GM12878 (cell line): ENCODE measurements around the gene THYN1. TPM values are rescaled to one million over a fixed set of nuclear protein-coding genes. Genes with fewer than 3 reads are reported as not detected.

Experiments
- ATAC-seq: fragments of 200-7000 bp; cut with Tn5 transposase; 3 replicates; pipeline ENCODE4 v1.9.1; 2020; ENCODE audit warnings: mild to moderate bottlenecking, moderate library complexity
- BruUV-seq: library from RNA; stranded (reverse); fragments of 400-500 nt; replicated peaks from 2 replicates; lab custom pipeline; 2021; lab: Mats Ljungman, UMichigan
- CTCF ChIA-PET: fragments of 300-600 bp; sonication (Branson Sonifier 250); formaldehyde crosslinking; extraction: SDS; loops from one replicate; lab custom pipeline; 2021; ENCODE audit warnings: inconsistent platforms; lab: Yijun Ruan, JAX
- POLR2A ChIA-PET: fragments of 350-600 bp; formaldehyde crosslinking; extraction: SDS; loops from one replicate; lab custom pipeline; 2021; ENCODE audit warnings: inconsistent platforms; lab: Charles Lee
- RAD21 ChIA-PET: fragments of 300-600 bp; sonication (Branson Sonifier 250); formaldehyde crosslinking; loops from one replicate; lab custom pipeline; 2023; ENCODE audit warnings: antibody characterized with exemption; ENCODE audit not compliant: unreplicated experiment; lab: Charles Lee
- SMC1A ChIA-PET: fragments of 300-600 bp; sonication (Branson Sonifier 250); formaldehyde crosslinking; loops from one replicate; lab custom pipeline; 2023; ENCODE audit not compliant: unreplicated experiment, uncharacterized antibody; lab: Charles Lee
- DNase-seq: peaks from one replicate; pipeline ENCODE4 v3.0.0-alpha.2; 2011; ENCODE audit warnings: low read depth, low spot score
- FAIRE-seq: peaks from 3 replicates; lab custom pipeline; 2011; peaks lifted over from hg19 to GRCh38; lab: Jason Lieb, UNC
- H2AFZ ChIP-seq: 2 replicates; pipeline ENCODE4 v1.6.0; 2011; ENCODE audit warnings: low read depth, low read length, control low read depth; ENCODE audit not compliant: control insufficient read depth
- H3K27ac ChIP-seq: 2 replicates; pipeline ENCODE4 v1.5.1; 2011; ENCODE audit warnings: control low read depth; ENCODE audit not compliant: control insufficient read depth, insufficient read depth
- H3K27me3 ChIP-seq, 2 experiments: replicated peaks in 1 of 2; 2 replicates each; pipeline versions ENCODE4 v1.6.0 to v1.6.1; 2011; ENCODE audit warnings: low read length in 1 of 2; ENCODE audit not compliant: control insufficient read depth in 2 of 2, insufficient read depth in 2 of 2
- H3K36me3 ChIP-seq, 2 experiments: 2 replicates each; pipeline ENCODE4 v1.5.1; 2011; ENCODE audit warnings: low read length in 1 of 2; ENCODE audit not compliant: control insufficient read depth in 2 of 2, insufficient read depth in 2 of 2
- H3K4me1 ChIP-seq: 2 replicates; pipeline ENCODE4 v1.6.1; 2011; ENCODE audit warnings: mild to moderate bottlenecking, low read length, moderate library complexity, mixed read lengths; ENCODE audit not compliant: control insufficient read depth, insufficient read depth
- H3K4me2 ChIP-seq: 2 replicates; pipeline ENCODE4 v1.6.0; 2011; ENCODE audit warnings: control low read depth; ENCODE audit not compliant: control insufficient read depth, insufficient read depth
- H3K4me3 ChIP-seq: fragments of 200-600 bp; sonication (generic); 2 replicates; pipeline ENCODE4 v1.5.1; 2016
- H3K79me2 ChIP-seq: 2 replicates; pipeline ENCODE4 v1.6.0; 2011; ENCODE audit warnings: low read length; ENCODE audit not compliant: control insufficient read depth, insufficient read depth
- H3K9ac ChIP-seq: 2 replicates; pipeline ENCODE4 v1.8.0; 2011; ENCODE audit warnings: low read length, control low read depth, mixed read lengths; ENCODE audit not compliant: control insufficient read depth, insufficient read depth
- H3K9me3 ChIP-seq: replicated peaks from 3 replicates; pipeline ENCODE4 v1.5.1; 2011; ENCODE audit warnings: mild to moderate bottlenecking, low read length; ENCODE audit not compliant: control insufficient read depth, insufficient read depth
- H4K20me1 ChIP-seq: 2 replicates; pipeline ENCODE4 v1.6.0; 2011; ENCODE audit not compliant: control insufficient read depth, insufficient read depth
- BCL11A ChIP-seq: IDR thresholded peaks from 2 replicates; pipeline ENCODE4 v1.6.1; 2011; ENCODE audit warnings: low read depth, low read length
- BRCA1 ChIP-seq: IDR thresholded peaks from 2 replicates; pipeline ENCODE4 v1.6.1; 2011; ENCODE audit warnings: low read depth, low read length, improper control_type of control experiment
- CHD2 ChIP-seq: IDR thresholded peaks from 2 replicates; pipeline ENCODE4 v1.6.1; 2011; ENCODE audit warnings: low read depth, low read length, improper control_type of control experiment, borderline replicate concordance
- SUZ12 ChIP-seq: fragments of 200-600 bp; sonication (generic); IDR thresholded peaks from one replicate; pipeline ENCODE4 v1.6.1; 2018; ENCODE audit warnings: antibody characterized with exemption, mild to moderate bottlenecking; ENCODE audit not compliant: unreplicated experiment
- YY1 ChIP-seq: IDR thresholded peaks from 2 replicates; pipeline ENCODE4 v1.6.1; 2011; ENCODE audit warnings: low read depth, mild to moderate bottlenecking, low read length
- WGBS: methylation state at CpG from one replicate; pipeline ENCODE4 v1.1.6; 2016; ENCODE audit warnings: low lambda C conversion rate; ENCODE audit not compliant: insufficient replicate concordance, insufficient coverage; ENCODE audit errors: missing lambda C conversion rate; 5-methylcytosine and 5-hydroxymethylcytosine counted together
- in situ Hi-C: fragments of 300-500 bp; cut with MboI; formaldehyde crosslinking; loops from 9 replicates; pipeline ENCODE4 v1.14.3; 2018; ENCODE audit warnings: mixed read lengths
- intact Hi-C: fragments of 100-400 bp; cut with micrococcal nuclease; formaldehyde crosslinking; loops from one replicate; pipeline ENCODE4 v1.14.2; 2022; ENCODE audit not compliant: unreplicated experiment
- polyA plus RNA-seq, 11 experiments: library from polyadenylated mRNA; depleted of rRNA in 4 of 11; unstranded in 6 of 11; stranded (reverse) in 5 of 11; fragments of >200 nt; fragmentation: Nextera tagmentation in 4 of 11; fragmentation: Illumina TruSeq in 1 of 11; extraction: Ambion mirVana in 4 of 11; extraction: Trizol in 1 of 11; gene quantifications; 1 replicate in 1 of 11; 2 replicates in 10 of 11; pipeline versions ENCODE4 v1.2.1 to v1.2.3, GENCODE V29; 2011 to 2016; ENCODE audit warnings: inconsistent platforms in 2 of 11, missing spikeins in 2 of 11, low read depth in 1 of 11
- total RNA-seq, 4 experiments: library from RNA; depleted of rRNA in 3 of 4; stranded (reverse); fragments of >200 nt in 3 of 4; fragmentation: Illumina TruSeq in 1 of 4; extraction: Trizol in 1 of 4; gene quantifications; 2 replicates each; pipeline versions ENCODE4 v1.2.1 to v1.2.3, GENCODE V29; 2013 to 2021
- TF ChIP-seq, protein P1 (sequence below): fragments of 450-650 bp; formaldehyde crosslinking; IDR thresholded peaks from 2 replicates; pipeline ENCODE4 v1.5.0; 2022; ENCODE audit warnings: mild to moderate bottlenecking, missing genetic modification characterization

THYN1 gene
- total and polyA plus RNA-seq, 10 of the 15 experiments (the other 5 are each of a cell fraction or from before 2014, with no cell fraction given) = 45.7 to 221 (median 96.3) TPM

DNA sequence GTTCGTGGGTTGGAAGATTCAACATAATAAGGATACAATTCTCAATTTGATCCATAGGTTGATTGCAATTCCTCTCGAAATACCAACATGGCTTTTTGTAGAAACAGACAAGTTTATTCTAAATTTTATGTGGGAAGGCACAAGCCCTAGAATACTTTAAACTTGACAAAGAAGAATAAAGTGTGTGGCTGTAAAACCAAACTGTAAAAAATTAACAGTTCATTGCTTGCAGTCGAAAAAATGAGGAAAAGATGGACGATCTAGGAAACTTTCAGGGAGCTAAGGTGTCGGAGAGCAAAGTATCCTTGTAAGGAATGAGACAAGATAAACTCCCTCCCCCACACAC lies 22.0 kb upstream of the THYN1 start:
- peaks cover 10 to 25% of the 10 kb centered on the region in 2 experiments for H3K27me3 ChIP-seq
- H3K9me3 ChIP-seq = no peaks in the 10 kb centered on the region; the same call in 2 of the 3 replicates
- no peak for ATAC-seq
- H3K36me3 ChIP-seq = no peaks in the 10 kb centered on the region
- RAD21 ChIA-PET = no interaction called here
- H2AFZ ChIP-seq = no peak overlapping the region
- intact Hi-C loops = no loop called here
- DNase-seq = no peak
- peak overlapping the region; percentile 33; the same call in 1 of the 2 replicates for H3K4me3 ChIP-seq
- FAIRE-seq = no peak
- no peak overlapping the region for H3K27ac ChIP-seq
- SMC1A ChIA-PET = no interaction called here
- H3K4me1 ChIP-seq = peaks cover 6% of the 10 kb centered on the region
- H4K20me1 ChIP-seq = no peaks in the 10 kb centered on the region
- in situ Hi-C loops = no loop called here
- no TSS peak for BruUV-seq
- WGBS = 19% methylated on average over 5 of the region's 5 CpGs
- POLR2A ChIA-PET = no interaction called here
- no peaks in the 10 kb centered on the region for H3K79me2 ChIP-seq
- no peak overlapping the region for H3K9ac ChIP-seq
- TF ChIP-seq, protein P1, sequence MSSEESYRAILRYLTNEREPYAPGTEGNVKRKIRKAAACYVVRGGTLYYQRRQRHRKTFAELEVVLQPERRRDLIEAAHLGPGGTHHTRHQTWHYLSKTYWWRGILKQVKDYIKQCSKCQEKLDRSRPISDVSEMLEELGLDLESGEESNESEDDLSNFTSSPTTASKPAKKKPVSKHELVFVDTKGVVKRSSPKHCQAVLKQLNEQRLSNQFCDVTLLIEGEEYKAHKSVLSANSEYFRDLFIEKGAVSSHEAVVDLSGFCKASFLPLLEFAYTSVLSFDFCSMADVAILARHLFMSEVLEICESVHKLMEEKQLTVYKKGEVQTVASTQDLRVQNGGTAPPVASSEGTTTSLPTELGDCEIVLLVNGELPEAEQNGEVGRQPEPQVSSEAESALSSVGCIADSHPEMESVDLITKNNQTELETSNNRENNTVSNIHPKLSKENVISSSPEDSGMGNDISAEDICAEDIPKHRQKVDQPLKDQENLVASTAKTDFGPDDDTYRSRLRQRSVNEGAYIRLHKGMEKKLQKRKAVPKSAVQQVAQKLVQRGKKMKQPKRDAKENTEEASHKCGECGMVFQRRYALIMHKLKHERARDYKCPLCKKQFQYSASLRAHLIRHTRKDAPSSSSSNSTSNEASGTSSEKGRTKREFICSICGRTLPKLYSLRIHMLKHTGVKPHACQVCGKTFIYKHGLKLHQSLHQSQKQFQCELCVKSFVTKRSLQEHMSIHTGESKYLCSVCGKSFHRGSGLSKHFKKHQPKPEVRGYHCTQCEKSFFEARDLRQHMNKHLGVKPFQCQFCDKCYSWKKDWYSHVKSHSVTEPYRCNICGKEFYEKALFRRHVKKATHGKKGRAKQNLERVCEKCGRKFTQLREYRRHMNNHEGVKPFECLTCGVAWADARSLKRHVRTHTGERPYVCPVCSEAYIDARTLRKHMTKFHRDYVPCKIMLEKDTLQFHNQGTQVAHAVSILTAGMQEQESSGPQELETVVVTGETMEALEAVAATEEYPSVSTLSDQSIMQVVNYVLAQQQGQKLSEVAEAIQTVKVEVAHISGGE (CRISPR knock-in tag) = no peak
- TF ChIP-seq CHD2 = no peak
- TF ChIP-seq SUZ12 = no peak
- TF ChIP-seq BRCA1 = no peak
- TF ChIP-seq YY1 = no peak
- TF ChIP-seq BCL11A = no peak
- TF ChIP-seq, all 136 proteins: peak for 0
- CTCF ChIA-PET = interaction anchor here (0.6 kb wide), 1 partner anchor 67 kb away, joined by 3 read pairs; no protein-coding TSS in a partner anchor
- peak overlapping the region; percentile 81 for H3K4me2 ChIP-seq
